ENCODE measurements around the gene CDCP1.

GRCh38 chr3:45075821-45076625, 70.2 kb downstream of the CDCP1 start:
- TF ChIP-seq CTCF (IDR thresholded peaks at IDR 0.05) (no peak), POLR2AphosphoS5 (IDR thresholded peaks at IDR 0.05) (no peak), POLR2A (IDR thresholded peaks at IDR 0.05) (no peak)
